ENCODE results near the gene BLMH. TPM values are rescaled to one million over a fixed set of nuclear protein-coding genes. Genes with fewer than 3 reads are reported as not detected.

BLMH gene
- total and polyA plus RNA-seq, 2 experiments from 2014 or later, result 21.3 to 28.2 TPM

DNA sequence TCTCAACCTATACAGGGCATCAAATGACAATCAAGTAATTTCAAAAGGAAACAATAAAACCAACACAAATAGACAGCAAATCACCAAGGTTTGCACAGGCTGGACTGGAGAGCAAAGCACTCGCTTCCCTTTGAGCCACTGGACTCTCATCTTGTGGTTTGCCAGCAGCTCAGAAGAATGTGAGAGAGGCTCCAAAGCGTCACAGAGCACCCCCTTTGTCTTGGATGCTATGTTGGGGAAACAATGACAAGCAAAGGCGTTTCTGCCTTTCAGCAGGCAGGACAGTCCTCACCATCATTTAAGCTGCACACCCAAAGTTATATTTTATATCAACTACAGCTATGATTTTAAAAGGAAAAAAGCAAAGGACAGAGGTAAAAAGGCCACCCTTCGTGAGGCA, 69.5 kb downstream of the BLMH start:
- TF ChIP-seq EZH2phosphoT487 (IDR thresholded peaks at IDR 0.05; ENCODE audit: low read depth, severe bottlenecking, unreplicated experiment) (no peak), EZH2 (IDR thresholded peaks at IDR 0.05; ENCODE audit: borderline replicate concordance) (no peak)
- TF ChIP-seq, protein P1, sequence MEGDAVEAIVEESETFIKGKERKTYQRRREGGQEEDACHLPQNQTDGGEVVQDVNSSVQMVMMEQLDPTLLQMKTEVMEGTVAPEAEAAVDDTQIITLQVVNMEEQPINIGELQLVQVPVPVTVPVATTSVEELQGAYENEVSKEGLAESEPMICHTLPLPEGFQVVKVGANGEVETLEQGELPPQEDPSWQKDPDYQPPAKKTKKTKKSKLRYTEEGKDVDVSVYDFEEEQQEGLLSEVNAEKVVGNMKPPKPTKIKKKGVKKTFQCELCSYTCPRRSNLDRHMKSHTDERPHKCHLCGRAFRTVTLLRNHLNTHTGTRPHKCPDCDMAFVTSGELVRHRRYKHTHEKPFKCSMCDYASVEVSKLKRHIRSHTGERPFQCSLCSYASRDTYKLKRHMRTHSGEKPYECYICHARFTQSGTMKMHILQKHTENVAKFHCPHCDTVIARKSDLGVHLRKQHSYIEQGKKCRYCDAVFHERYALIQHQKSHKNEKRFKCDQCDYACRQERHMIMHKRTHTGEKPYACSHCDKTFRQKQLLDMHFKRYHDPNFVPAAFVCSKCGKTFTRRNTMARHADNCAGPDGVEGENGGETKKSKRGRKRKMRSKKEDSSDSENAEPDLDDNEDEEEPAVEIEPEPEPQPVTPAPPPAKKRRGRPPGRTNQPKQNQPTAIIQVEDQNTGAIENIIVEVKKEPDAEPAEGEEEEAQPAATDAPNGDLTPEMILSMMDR (IDR thresholded peaks at IDR 0.05; ENCODE audit: poor library complexity), result no peak
- 80% methylated on average over 4 of the region's 4 CpGs for WGBS (ENCODE audit: low lambda C conversion rate, missing lambda C conversion rate)
- H2AFZ ChIP-seq, result no peak overlapping the region

DNA sequence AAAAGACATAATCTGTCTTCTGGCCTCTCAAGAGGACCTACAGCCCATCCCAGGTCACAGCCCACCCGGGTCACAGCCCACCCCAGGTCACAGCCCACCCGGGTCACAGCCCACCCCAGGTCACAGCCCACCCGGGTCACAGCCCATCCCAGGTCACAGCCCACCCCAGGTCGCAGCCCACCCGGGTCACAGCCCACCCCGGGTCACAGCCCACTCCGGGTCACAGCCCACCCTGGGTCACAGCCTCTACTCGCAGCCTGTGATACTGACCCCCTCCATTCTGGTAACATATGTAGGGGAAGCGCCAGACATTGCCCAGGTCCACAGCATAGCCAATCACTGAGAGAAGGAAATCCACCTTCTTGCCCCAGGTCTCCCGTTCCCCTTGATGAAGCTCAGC, 70.4 kb downstream of the BLMH start:
- Histone ChIP-seq H3K79me2 (no peaks in the 10 kb centered on the region), H2AFZ (no peak overlapping the region), H3K4me1 (ENCODE audit: insufficient read depth) (peaks cover 21% of the 10 kb centered on the region), H4K20me1 (ENCODE audit: insufficient read depth, poor library complexity, severe bottlenecking) (no peaks in the 10 kb centered on the region), H3K9me2 (replicated peaks; ENCODE audit: insufficient read depth) (no peaks in the 10 kb centered on the region), H3K9me3 (ENCODE audit: low read depth) (no peaks in the 10 kb centered on the region), H3K4me3 (no peak overlapping the region), H3K36me3 (replicated peaks; ENCODE audit: insufficient read depth, low read depth) (no peaks in the 10 kb centered on the region), H3K27ac (no peak overlapping the region), H3K4me2 (no peak overlapping the region), H3K27me3 (no peaks in the 10 kb centered on the region)
- TF ChIP-seq EZH2phosphoT487 (IDR thresholded peaks at IDR 0.05; ENCODE audit: low read depth, severe bottlenecking, unreplicated experiment) (no peak), EZH2 (IDR thresholded peaks at IDR 0.05; ENCODE audit: borderline replicate concordance) (no peak)
- 90% methylated on average over 5 of the region's 10 CpGs for WGBS (ENCODE audit: low lambda C conversion rate, missing lambda C conversion rate)
- no peak for DNase-seq (ENCODE audit: low spot score)

More for the DNA sequence above, 69.5 kb downstream of the BLMH start:
- Histone ChIP-seq H3K36me3 (replicated peaks; ENCODE audit: insufficient read depth, low read depth) (no peaks in the 10 kb centered on the region), H4K20me1 (ENCODE audit: insufficient read depth, poor library complexity, severe bottlenecking) (no peaks in the 10 kb centered on the region), H3K79me2 (no peaks in the 10 kb centered on the region), H3K4me3 (no peak overlapping the region), H3K4me1 (ENCODE audit: insufficient read depth) (peaks cover 21% of the 10 kb centered on the region), H3K27me3 (no peaks in the 10 kb centered on the region), H3K4me2 (peak overlapping the region; percentile 15), H3K27ac (peak overlapping the region; percentile 60), H3K9me2 (replicated peaks; ENCODE audit: insufficient read depth) (no peaks in the 10 kb centered on the region), H3K9me3 (ENCODE audit: low read depth) (no peaks in the 10 kb centered on the region)
- DNase-seq (ENCODE audit: low spot score), result no peak

DNA sequence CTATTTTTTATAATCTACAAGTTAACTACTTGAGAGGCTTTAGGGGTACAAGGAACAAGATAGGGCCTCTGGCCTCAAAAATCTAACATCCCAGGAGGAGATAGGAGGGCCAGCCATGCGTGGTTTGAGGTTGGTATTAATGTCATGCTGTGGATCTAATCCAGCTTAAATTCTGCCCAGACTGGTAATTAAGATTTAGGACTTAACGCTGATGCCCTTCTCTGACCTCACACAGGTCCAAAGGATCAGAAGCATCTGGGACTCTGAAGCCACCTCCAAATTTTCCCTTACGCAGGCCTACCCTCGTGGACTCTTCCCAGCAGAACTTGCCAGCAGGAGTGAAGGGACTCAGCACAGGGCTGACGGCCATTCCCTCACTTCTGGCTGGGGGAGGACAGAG, 71.3 kb downstream of the BLMH start:
- Histone ChIP-seq H3K9me2 (replicated peaks; ENCODE audit: insufficient read depth) (no peaks in the 10 kb centered on the region), H3K27ac (peak overlapping the region; percentile 60), H3K4me1 (ENCODE audit: insufficient read depth) (peaks cover 21% of the 10 kb centered on the region), H3K36me3 (replicated peaks; ENCODE audit: insufficient read depth, low read depth) (no peaks in the 10 kb centered on the region), H3K9me3 (ENCODE audit: low read depth) (no peaks in the 10 kb centered on the region), H3K4me2 (no peak overlapping the region), H3K27me3 (no peaks in the 10 kb centered on the region), H3K4me3 (no peak overlapping the region), H4K20me1 (ENCODE audit: insufficient read depth, poor library complexity, severe bottlenecking) (no peaks in the 10 kb centered on the region), H3K79me2 (no peaks in the 10 kb centered on the region), H2AFZ (no peak overlapping the region)
- no peak for DNase-seq (ENCODE audit: low spot score)
- 85% methylated on average over 5 of the region's 5 CpGs for WGBS (ENCODE audit: low lambda C conversion rate, missing lambda C conversion rate)
- TF ChIP-seq EZH2 (IDR thresholded peaks at IDR 0.05; ENCODE audit: borderline replicate concordance) (no peak), EZH2phosphoT487 (IDR thresholded peaks at IDR 0.05; ENCODE audit: low read depth, severe bottlenecking, unreplicated experiment) (no peak)
- TF ChIP-seq, protein P1 (IDR thresholded peaks at IDR 0.05; ENCODE audit: poor library complexity), result no peak

DNA sequence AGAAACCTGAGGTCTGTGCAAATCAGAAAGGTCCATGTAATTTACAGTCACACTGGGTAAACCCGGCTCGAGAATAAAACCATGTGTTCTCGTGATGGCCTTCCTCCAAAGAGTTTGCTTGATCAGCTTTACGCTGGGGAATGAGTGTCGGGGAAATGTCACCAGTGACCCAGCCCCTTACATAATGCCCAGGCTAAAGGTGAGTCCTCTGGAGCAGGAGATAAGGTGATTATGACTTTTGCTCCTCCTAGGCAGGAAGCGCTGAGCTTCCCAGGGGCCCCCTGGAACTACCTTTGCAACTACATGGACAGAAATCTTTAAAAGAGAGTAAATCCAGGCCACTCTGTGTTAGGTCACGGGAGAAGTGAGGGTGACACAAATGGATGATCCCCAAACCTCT, 71.9 kb downstream of the BLMH start:
- Histone ChIP-seq H3K4me2 (peak overlapping the region; percentile 44), H3K36me3 (replicated peaks; ENCODE audit: insufficient read depth, low read depth) (no peaks in the 10 kb centered on the region), H3K9me2 (replicated peaks; ENCODE audit: insufficient read depth) (no peaks in the 10 kb centered on the region), H4K20me1 (ENCODE audit: insufficient read depth, poor library complexity, severe bottlenecking) (no peaks in the 10 kb centered on the region), H3K4me1 (ENCODE audit: insufficient read depth) (peaks cover 21% of the 10 kb centered on the region), H3K4me3 (no peak overlapping the region), H2AFZ (no peak overlapping the region), H3K9me3 (ENCODE audit: low read depth) (no peaks in the 10 kb centered on the region), H3K27ac (peak overlapping the region; percentile 60), H3K79me2 (no peaks in the 10 kb centered on the region), H3K27me3 (no peaks in the 10 kb centered on the region)
- no peak for TF ChIP-seq EZH2phosphoT487 (IDR thresholded peaks at IDR 0.05; ENCODE audit: low read depth, severe bottlenecking, unreplicated experiment)
- TF ChIP-seq, protein P1 (IDR thresholded peaks at IDR 0.05; ENCODE audit: poor library complexity), result no peak
- TF ChIP-seq EZH2 (IDR thresholded peaks at IDR 0.05; ENCODE audit: borderline replicate concordance), result no peak
- DNase-seq (ENCODE audit: low spot score), result peak; percentile 56
- 52% methylated on average over 7 of the region's 7 CpGs for WGBS (ENCODE audit: low lambda C conversion rate, missing lambda C conversion rate)

Data from hepatocyte (in vitro differentiated cells).